Prostate gland (tissue), 2 donors: ENCODE measurements around the gene IL16.

ENCODE experiments used
- CTCF ChIP-seq, 4 experiments: fragments of 200-600 bp in 2 of 4; fragments of 450-650 bp in 2 of 4; sonication (generic) in 2 of 4; IDR thresholded peaks; 1 replicate in 3 of 4; 2 replicates in 1 of 4; pipeline ENCODE4 v1.5.1; 2016 to 2019; ENCODE audit warnings: antibody characterized with exemption in 4 of 4, mild to moderate bottlenecking in 2 of 4, moderate library complexity in 2 of 4
- POLR2AphosphoS5 ChIP-seq: sonication (generic); formaldehyde crosslinking; IDR thresholded peaks from one replicate; pipeline ENCODE4 v1.6.1; 2017; ENCODE audit warnings: antibody characterized with exemption

- no peak for TF ChIP-seq CTCF (IDR thresholded peaks at IDR 0.05)
- no peak for TF ChIP-seq POLR2AphosphoS5
Observed at GRCh38 chr15:81273200-81273599, 76.5 kb downstream of the IL16 start.
